ENCODE data around the gene ACP2. TPM values are rescaled to one million over a fixed set of nuclear protein-coding genes. Genes with fewer than 3 reads are reported as not detected.
A peak's percentile ranks its signal among the peaks of the same experiment; 100 is the strongest.

Gene ACP2
- total RNA-seq, 1 donor from 2014 or later = 42.2 TPM

DNA sequence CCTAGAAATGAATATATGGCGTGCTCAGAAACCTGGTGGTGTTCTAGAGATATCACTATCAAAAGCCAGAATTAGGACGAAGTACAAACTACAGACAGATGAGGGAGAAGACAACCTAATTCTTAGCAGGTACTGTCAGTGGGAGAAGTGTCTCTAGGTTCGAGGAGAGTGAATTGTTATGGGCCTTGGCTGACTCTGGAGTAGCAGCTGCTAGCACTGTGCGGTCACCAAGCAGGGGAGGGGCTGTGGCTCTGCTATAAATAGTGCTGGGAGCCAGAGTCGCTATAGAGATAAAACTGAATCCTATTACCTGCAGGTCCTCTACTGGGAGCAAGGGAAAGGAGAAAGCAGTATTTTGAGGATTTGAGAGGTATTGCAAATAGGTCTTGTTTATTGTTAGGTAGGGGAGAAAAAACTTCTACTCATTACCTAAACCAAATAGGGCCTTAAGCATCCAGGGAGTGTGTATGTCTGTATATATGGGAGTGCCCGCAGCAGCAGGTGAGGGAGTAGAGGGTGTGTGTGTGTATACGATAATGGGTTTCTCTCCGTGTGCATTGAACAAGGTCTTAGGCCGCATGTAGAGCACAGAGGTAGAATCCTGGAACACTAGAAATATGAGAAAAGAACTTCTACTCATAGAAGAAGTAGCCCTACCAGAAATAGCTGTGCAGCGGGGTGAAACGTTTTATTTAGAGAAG, 23.5 kb upstream of the ACP2 start:
- H3K27me3 Mint-ChIP-seq = no peaks in the 10 kb centered on the region
- DNase-seq (ENCODE audit: extremely low spot score, unreplicated experiment) = no peak
- H3K36me3 Mint-ChIP-seq = no peaks in the 10 kb centered on the region
- H3K27ac Mint-ChIP-seq = peak overlapping the region; percentile 65
- no peaks in the 10 kb centered on the region for H3K9me3 Mint-ChIP-seq
- TF ChIP-seq, protein P1, sequence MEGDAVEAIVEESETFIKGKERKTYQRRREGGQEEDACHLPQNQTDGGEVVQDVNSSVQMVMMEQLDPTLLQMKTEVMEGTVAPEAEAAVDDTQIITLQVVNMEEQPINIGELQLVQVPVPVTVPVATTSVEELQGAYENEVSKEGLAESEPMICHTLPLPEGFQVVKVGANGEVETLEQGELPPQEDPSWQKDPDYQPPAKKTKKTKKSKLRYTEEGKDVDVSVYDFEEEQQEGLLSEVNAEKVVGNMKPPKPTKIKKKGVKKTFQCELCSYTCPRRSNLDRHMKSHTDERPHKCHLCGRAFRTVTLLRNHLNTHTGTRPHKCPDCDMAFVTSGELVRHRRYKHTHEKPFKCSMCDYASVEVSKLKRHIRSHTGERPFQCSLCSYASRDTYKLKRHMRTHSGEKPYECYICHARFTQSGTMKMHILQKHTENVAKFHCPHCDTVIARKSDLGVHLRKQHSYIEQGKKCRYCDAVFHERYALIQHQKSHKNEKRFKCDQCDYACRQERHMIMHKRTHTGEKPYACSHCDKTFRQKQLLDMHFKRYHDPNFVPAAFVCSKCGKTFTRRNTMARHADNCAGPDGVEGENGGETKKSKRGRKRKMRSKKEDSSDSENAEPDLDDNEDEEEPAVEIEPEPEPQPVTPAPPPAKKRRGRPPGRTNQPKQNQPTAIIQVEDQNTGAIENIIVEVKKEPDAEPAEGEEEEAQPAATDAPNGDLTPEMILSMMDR (conservative IDR thresholded peaks at IDR 0.05) = no peak
- H3K4me3 Mint-ChIP-seq = peak overlapping the region; percentile 88
- H3K4me1 Mint-ChIP-seq (ENCODE audit: unreplicated experiment) = peaks cover 38% of the 10 kb centered on the region

GRCh38 chr11:47271328-47271727, 22.7 kb upstream of the ACP2 start:
- no peaks in the 10 kb centered on the region for H3K27me3 Mint-ChIP-seq
- TF ChIP-seq, protein P1 (conservative IDR thresholded peaks at IDR 0.05) = no peak
- no peaks in the 10 kb centered on the region for H3K9me3 Mint-ChIP-seq
- H3K4me1 Mint-ChIP-seq (ENCODE audit: unreplicated experiment) = peaks cover 38% of the 10 kb centered on the region
- H3K36me3 Mint-ChIP-seq = no peaks in the 10 kb centered on the region
- H3K4me3 Mint-ChIP-seq = peak overlapping the region; percentile 88
- H3K27ac Mint-ChIP-seq = peak overlapping the region; percentile 82
- no peak for DNase-seq (ENCODE audit: extremely low spot score, unreplicated experiment)

- peak overlapping the region; percentile 82 for H3K27ac Mint-ChIP-seq
- peak overlapping the region; percentile 88 for H3K4me3 Mint-ChIP-seq
- no peaks in the 10 kb centered on the region for H3K36me3 Mint-ChIP-seq
- peaks cover 38% of the 10 kb centered on the region for H3K4me1 Mint-ChIP-seq (ENCODE audit: unreplicated experiment)
- DNase-seq (ENCODE audit: extremely low spot score, unreplicated experiment) = no peak
- H3K27me3 Mint-ChIP-seq = no peaks in the 10 kb centered on the region
- TF ChIP-seq, protein P1 (conservative IDR thresholded peaks at IDR 0.05) = no peak
- H3K9me3 Mint-ChIP-seq = no peaks in the 10 kb centered on the region
Measured at GRCh38 chr11:47270331-47271271, 22.0 kb upstream of the ACP2 start.

GRCh38 chr11:47269829-47270305, 21.3 kb upstream of the ACP2 start, which contains the start of gene MADD:
Gene MADD, plus strand, starts transcription at chr11:47270133.
- peak; percentile 87 for DNase-seq (ENCODE audit: extremely low spot score, unreplicated experiment)
- TF ChIP-seq, protein P1 (conservative IDR thresholded peaks at IDR 0.05) = no peak
- H3K9me3 Mint-ChIP-seq = no peaks in the 10 kb centered on the region
- peak within 1 kb of the TSS; percentile 99 for H3K27ac Mint-ChIP-seq
- no peaks in the 10 kb centered on the region for H3K36me3 Mint-ChIP-seq
- H3K4me1 Mint-ChIP-seq (ENCODE audit: unreplicated experiment) = peaks cover 42% of the 10 kb centered on the region
- no peaks in the 10 kb centered on the region for H3K27me3 Mint-ChIP-seq
- H3K4me3 Mint-ChIP-seq = peak within 1 kb of the TSS; percentile 91

DNA sequence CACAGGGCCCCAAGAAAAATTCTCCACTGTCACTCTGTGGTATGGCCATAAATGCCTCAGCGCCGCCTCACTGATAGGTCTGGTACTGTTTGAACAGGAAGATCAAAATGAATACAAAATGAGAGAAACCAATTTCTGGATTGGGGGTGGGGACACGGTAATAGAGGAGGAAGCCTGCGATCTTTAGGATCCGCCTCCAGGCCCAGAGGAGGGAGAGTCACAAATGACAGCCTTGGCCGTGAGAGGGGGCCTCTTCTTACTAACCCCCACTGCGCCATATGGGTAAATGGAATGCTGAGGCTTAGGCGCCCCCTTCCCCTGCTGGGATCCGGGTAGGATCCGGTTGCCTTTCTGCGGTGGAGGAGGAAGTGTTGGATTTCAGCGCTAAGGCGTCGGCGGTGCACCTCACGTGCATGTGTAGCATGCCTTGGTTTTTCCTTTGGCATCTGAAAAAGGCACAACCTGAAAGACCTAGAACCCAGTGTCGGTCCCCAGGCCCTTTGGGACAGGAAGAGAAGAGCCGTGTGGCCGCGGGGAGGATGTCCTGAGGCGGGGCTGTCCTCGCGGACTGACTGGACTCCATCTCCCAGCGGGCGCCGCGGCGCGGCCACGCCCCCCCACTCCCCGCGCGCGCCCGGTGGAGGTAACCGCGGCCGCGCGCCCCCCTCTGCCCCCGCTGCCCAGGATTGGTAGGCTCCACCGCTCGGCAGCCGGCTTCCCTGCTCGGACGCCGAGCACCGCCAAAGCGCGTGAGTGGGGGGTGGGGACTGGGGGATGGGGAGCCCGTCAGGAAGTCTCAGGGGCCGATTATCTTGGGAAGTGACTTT, 20.6 kb upstream of the ACP2 start:
- H3K36me3 Mint-ChIP-seq = no peaks in the 10 kb centered on the region
- H3K27ac Mint-ChIP-seq = peak overlapping the region; percentile 99
- peak overlapping the region; percentile 91 for H3K4me3 Mint-ChIP-seq
- peaks cover 42% of the 10 kb centered on the region for H3K4me1 Mint-ChIP-seq (ENCODE audit: unreplicated experiment)
- TF ChIP-seq, protein P1 (conservative IDR thresholded peaks at IDR 0.05) = peak; percentile 44
- H3K27me3 Mint-ChIP-seq = no peaks in the 10 kb centered on the region
- no peaks in the 10 kb centered on the region for H3K9me3 Mint-ChIP-seq
- DNase-seq (ENCODE audit: extremely low spot score, unreplicated experiment) = peak; percentile 91

Measured in type B pancreatic cell (in vitro differentiated cells).